HT-29 (cell line): ENCODE measurements around the gene IFRD1. TPM values are rescaled to one million over a fixed set of nuclear protein-coding genes. Genes with fewer than 3 reads are reported as not detected.
"Not testable (repeated sequence)": the region's sequence is repeated elsewhere in the genome, so short reads cannot be mapped to it uniquely, and the experiment has no call there.

ENCODE experiments used
- DNase-seq: peaks from one replicate; pipeline ENCODE4 v3.0.0-alpha.2; 2015; ENCODE audit warnings: low spot score
- total RNA-seq: library from RNA; depleted of rRNA; stranded (reverse); fragments of >200 nt; shearing (Covaris generic); gene quantifications from 2 replicates; pipeline ENCODE4 v1.2.3, GENCODE V29; 2014

IFRD1 gene
- total RNA-seq, 1 experiment from 2014 or later = 54.8 TPM

GRCh38 chr7:112439476-112439875 lies 10.8 kb upstream of the IFRD1 start:
- no peak for DNase-seq

- DNase-seq = no peak
These were observed 8.1 kb upstream of the IFRD1 start for GRCh38 chr7:112442210-112442609.

- no peak for DNase-seq
These were observed 5.8 kb upstream of the IFRD1 start for GRCh38 chr7:112444505-112444904.

GRCh38 chr7:112446431-112446830 lies 3.8 kb upstream of the IFRD1 start:
- DNase-seq = no peak

GRCh38 chr7:112447406-112447805 lies 2.9 kb upstream of the IFRD1 start:
- DNase-seq = no peak

- no peak for DNase-seq
These were observed 1.9 kb upstream of the IFRD1 start for GRCh38 chr7:112448381-112448780.

GRCh38 chr7:112448891-112449290 lies 1.4 kb upstream of the IFRD1 start:
- no peak for DNase-seq

- peak; percentile 88 for DNase-seq
These were observed 907 bp upstream of the IFRD1 start for GRCh38 chr7:112449353-112449752.

GRCh38 chr7:112450807-112451761 lies 824 bp downstream of the IFRD1 start:
- DNase-seq = peak; percentile 99

GRCh38 chr7:112452102-112452888 lies 2.0 kb downstream of the IFRD1 start:
- peak; percentile 74 for DNase-seq

- DNase-seq = no peak
These were observed 3.4 kb downstream of the IFRD1 start for GRCh38 chr7:112453505-112454171.

- DNase-seq = not testable (repeated sequence)
These were observed 3.9 kb downstream of the IFRD1 start for GRCh38 chr7:112454191-112454590.

GRCh38 chr7:112459645-112460044 lies 9.4 kb downstream of the IFRD1 start:
- DNase-seq = no peak

GRCh38 chr7:112462236-112462635 lies 12.0 kb downstream of the IFRD1 start:
- peak; percentile 74 for DNase-seq

- DNase-seq = no peak
These were observed 17.6 kb downstream of the IFRD1 start for GRCh38 chr7:112467867-112468266.

GRCh38 chr7:112470194-112470593 lies 19.9 kb downstream of the IFRD1 start:
- no peak for DNase-seq

GRCh38 chr7:112476390-112477052 lies 26.3 kb downstream of the IFRD1 start:
- no peak for DNase-seq

- peak; percentile 16 for DNase-seq
These were observed 31.0 kb downstream of the IFRD1 start for GRCh38 chr7:112481121-112481736.

GRCh38 chr7:112481833-112482670 lies 31.8 kb downstream of the IFRD1 start:
- peak; percentile 41 for DNase-seq

- peak; percentile 94 for DNase-seq
These were observed 34.5 kb downstream of the IFRD1 start for GRCh38 chr7:112484671-112485167.
